ENCODE measurements around the gene DMRT1.

DNA sequence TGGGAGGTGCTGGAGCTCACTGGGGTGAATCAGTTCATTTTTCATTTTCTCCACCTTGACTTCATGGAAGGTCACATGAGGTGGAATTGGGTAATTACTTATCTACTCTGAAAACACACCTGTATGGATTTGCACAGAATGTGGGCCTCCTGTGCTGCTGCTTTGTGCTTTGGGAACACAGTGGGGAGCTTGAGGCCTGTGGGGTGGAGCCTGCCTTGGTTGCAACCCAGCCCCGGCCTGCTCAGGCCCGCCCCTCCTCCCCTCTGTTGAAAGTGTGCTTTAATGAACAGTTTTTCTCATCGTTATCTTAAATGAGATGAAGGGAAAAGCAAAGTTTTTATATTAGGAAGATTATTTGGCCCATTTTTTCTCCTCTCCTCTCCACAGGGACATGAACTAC, 106.5 kb downstream of the DMRT1 start:
- TF ChIP-seq CTCF (IDR thresholded peaks at IDR 0.05) (no peak), EP300 (IDR thresholded peaks at IDR 0.05) (no peak)

Data from upper lobe of left lung (tissue), 4 donors.